ENCODE measurements around the gene TAGLN2.

DNA sequence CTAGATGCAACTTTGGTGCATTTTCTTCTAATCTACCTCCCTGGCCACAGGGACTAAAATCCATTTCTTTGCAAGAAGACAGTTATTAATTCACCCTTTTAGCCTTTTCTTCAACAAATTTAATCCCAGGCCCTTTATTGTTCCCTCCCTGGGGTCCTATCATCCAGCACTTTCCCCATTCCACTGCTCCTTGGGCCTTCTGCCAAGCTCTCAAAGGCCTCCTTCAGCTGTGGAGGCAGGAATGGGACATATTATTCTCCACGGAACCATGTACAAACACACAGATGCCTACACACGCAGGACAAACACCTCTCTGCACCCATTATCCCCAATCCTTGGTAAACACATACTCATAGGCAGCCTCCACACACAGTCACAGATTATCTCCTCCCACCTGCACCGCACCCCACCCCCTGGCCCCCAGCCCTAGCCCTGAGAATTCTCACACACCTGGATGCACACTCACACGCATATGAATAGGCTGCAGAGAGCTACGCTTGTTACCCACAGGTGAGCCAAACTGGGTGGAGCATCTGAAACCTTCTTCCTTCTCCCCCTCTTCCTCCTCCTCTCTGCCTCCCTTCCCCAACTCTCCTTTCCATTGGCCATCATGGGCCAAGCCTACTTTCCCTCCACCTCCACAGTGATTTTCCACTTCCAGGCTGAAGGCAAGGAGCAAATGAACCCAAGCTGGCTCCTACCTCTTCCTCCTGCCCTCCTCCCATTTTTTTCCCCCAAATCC lies 11.7 kb downstream of the TAGLN2 start:
- TF ChIP-seq E2F6 (IDR thresholded peaks at IDR 0.05; ENCODE audit: borderline replicate concordance in 1 of 2, extremely low read depth in 1 of 2, insufficient read depth in 1 of 2, insufficient read length in 1 of 2, low read depth in 1 of 2, low read length in 1 of 2, poor library complexity in 1 of 2, severe bottlenecking in 1 of 2) (no peak), ZBTB49 (CRISPR knock-in tag; IDR thresholded peaks at IDR 0.05; ENCODE audit: borderline replicate concordance) (no peak), POLR2A (conservative IDR thresholded peaks at IDR 0.05) (no peak; the same call in 1 of the 2 replicates), CTCF (IDR thresholded peaks at IDR 0.05 in 2 of 3, conservative IDR thresholded peaks at IDR 0.05 in 1 of 3; ENCODE audit: insufficient read depth in 2 of 3, low read depth in 1 of 3, low read length in 3 of 3) (no peak), KDM5B (IDR thresholded peaks at IDR 0.05; ENCODE audit: insufficient replicate concordance, low read depth, low read length) (no peak), TCF3 (CRISPR knock-in tag; IDR thresholded peaks at IDR 0.05) (no peak), PTTG1 (tag; IDR thresholded peaks at IDR 0.05; ENCODE audit: low read depth) (no peak), CXXC5 (CRISPR knock-in tag; IDR thresholded peaks at IDR 0.05) (no peak), SPI1 (IDR thresholded peaks at IDR 0.05; ENCODE audit: borderline replicate concordance, low read depth, low read length) (no peak)
- TF ChIP-seq, protein P1, sequence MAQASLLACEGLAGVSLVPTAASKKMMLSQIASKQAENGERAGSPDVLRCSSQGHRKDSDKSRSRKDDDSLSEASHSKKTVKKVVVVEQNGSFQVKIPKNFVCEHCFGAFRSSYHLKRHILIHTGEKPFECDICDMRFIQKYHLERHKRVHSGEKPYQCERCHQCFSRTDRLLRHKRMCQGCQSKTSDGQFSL (CRISPR knock-in tag; IDR thresholded peaks at IDR 0.05): no peak
- TF ChIP-seq, protein P1 (tag; IDR thresholded peaks at IDR 0.05): no peak
